Ascending aorta (tissue), 2 donors: ENCODE results near the gene MAN1B1. TPM values are rescaled to one million over a fixed set of nuclear protein-coding genes. Genes with fewer than 3 reads are reported as not detected.
A peak's percentile ranks its signal among the peaks of the same experiment; 100 is the strongest.

ENCODE experiments used
- DNase-seq, 2 donors: peaks; one replicate each; pipeline ENCODE4 v3.0.0-alpha.2; 2019; ENCODE audit warnings: low spot score in 2 of 2
- H3K27ac ChIP-seq, 2 donors: fragments of 200-600 bp; sonication (generic); one replicate each; pipeline ENCODE4 v1.5.1; 2016 to 2017; ENCODE audit warnings: mild to moderate bottlenecking in 1 of 2
- H3K27me3 ChIP-seq: fragments of 200-600 bp; sonication (generic); one replicate; pipeline ENCODE4 v1.5.1; 2017
- H3K36me3 ChIP-seq, 2 donors: fragments of 200-600 bp; sonication (generic); one replicate each; pipeline ENCODE4 v1.5.1; 2016
- H3K4me1 ChIP-seq, 2 donors: fragments of 200-600 bp; sonication (generic); one replicate each; pipeline ENCODE4 v1.5.1; 2016 to 2017; ENCODE audit warnings: mild to moderate bottlenecking in 1 of 2
- H3K4me3 ChIP-seq, 2 donors: fragments of 200-600 bp; sonication (generic); one replicate each; pipeline ENCODE4 v1.5.1; 2016 to 2017; ENCODE audit warnings: mild to moderate bottlenecking in 1 of 2
- H3K9me3 ChIP-seq, 2 donors: fragments of 200-600 bp; sonication (generic); one replicate each; pipeline ENCODE4 v1.5.1; 2016
- CTCF ChIP-seq, 3 experiments: fragments of 200-600 bp in 2 of 3; fragments of 450-650 bp in 1 of 3; sonication (generic) in 2 of 3; IDR thresholded peaks; one replicate each; pipeline ENCODE4 v1.5.1; 2016 to 2019; ENCODE audit warnings: antibody characterized with exemption in 3 of 3, mild to moderate bottlenecking in 1 of 3, moderate library complexity in 1 of 3
- intact Hi-C: fragments of 100-400 bp; cut with DNase I; formaldehyde crosslinking; loops from one replicate; pipeline ENCODE4 v1.15.1; 2023
- total RNA-seq: library from RNA; depleted of rRNA; stranded (reverse); fragments of >200 nt; gene quantifications from one replicate; pipeline ENCODE4 v1.1.0, GENCODE V29; 2016

The MAN1B1 gene
- total RNA-seq, 1 donor from 2014 or later, result 85.3 TPM

GRCh38 chr9:137111788-137112563 lies 25.2 kb downstream of the MAN1B1 start:
- Histone ChIP-seq H3K4me1 (peaks cover 0 to 15% of the 10 kb centered on the region in 2 donors), H3K27ac (no peak overlapping the region), H3K27me3 (no peaks in the 10 kb centered on the region), H3K36me3 (peaks cover 31 to 54% of the 10 kb centered on the region in 2 donors), H3K9me3 (no peaks in the 10 kb centered on the region), H3K4me3 (no peak overlapping the region)
- TF ChIP-seq CTCF (IDR thresholded peaks at IDR 0.05), result no peak
- intact Hi-C loops, result no loop called here
- no peak for DNase-seq

GRCh38 chr9:137112564-137113384 lies 26.0 kb downstream of the MAN1B1 start:
- no peak overlapping the region for H3K4me3 ChIP-seq
- peaks cover 0 to 15% of the 10 kb centered on the region in 2 donors for H3K4me1 ChIP-seq
- no peaks in the 10 kb centered on the region for H3K27me3 ChIP-seq
- no peak for DNase-seq
- H3K36me3 ChIP-seq, result peaks cover 24 to 46% of the 10 kb centered on the region in 2 donors
- H3K9me3 ChIP-seq, result no peaks in the 10 kb centered on the region
- intact Hi-C loops, result no loop called here
- no peak overlapping the region for H3K27ac ChIP-seq
- TF ChIP-seq CTCF (IDR thresholded peaks at IDR 0.05), result no peak

- Histone ChIP-seq H3K27me3 (no peaks in the 10 kb centered on the region), H3K27ac (no peak overlapping the region), H3K4me1 (peaks cover 0 to 15% of the 10 kb centered on the region in 2 donors), H3K4me3 (peak overlapping the region; percentile 89 to 93), H3K36me3 (peaks cover 18 to 38% of the 10 kb centered on the region in 2 donors), H3K9me3 (no peaks in the 10 kb centered on the region)
- no peak for TF ChIP-seq CTCF (IDR thresholded peaks at IDR 0.05)
- intact Hi-C loops, result no loop called here
- DNase-seq, result no peak
Measured at GRCh38 chr9:137113385-137114159, 26.8 kb downstream of the MAN1B1 start.

- Histone ChIP-seq H3K27me3 (no peaks in the 10 kb centered on the region), H3K4me3 (peak overlapping the region; percentile 89 to 93), H3K4me1 (peaks cover 0 to 15% of the 10 kb centered on the region in 2 donors), H3K36me3 (peaks cover 14 to 31% of the 10 kb centered on the region in 2 donors), H3K9me3 (no peaks in the 10 kb centered on the region), H3K27ac (no peak overlapping the region)
- no peak for DNase-seq
- no peak for TF ChIP-seq CTCF (IDR thresholded peaks at IDR 0.05)
- intact Hi-C loops, result no loop called here
Measured at GRCh38 chr9:137114220-137114612, 27.4 kb downstream of the MAN1B1 start.

- DNase-seq, result peak in 1 of 2 donors; percentile 80
- H3K4me1 ChIP-seq, result peaks cover 0 to 15% of the 10 kb centered on the region in 2 donors
- H3K36me3 ChIP-seq, result peaks cover 10 to 25% of the 10 kb centered on the region in 2 donors
- H3K9me3 ChIP-seq, result no peaks in the 10 kb centered on the region
- H3K4me3 ChIP-seq, result peak within 1 kb of the TSS; percentile 89 to 93
- intact Hi-C loops, result no loop called here
- no peaks in the 10 kb centered on the region for H3K27me3 ChIP-seq
- TF ChIP-seq CTCF (IDR thresholded peaks at IDR 0.05), result no peak
- no peak within 1 kb of the TSS for H3K27ac ChIP-seq
Measured at GRCh38 chr9:137114613-137115393, 28.0 kb downstream of the MAN1B1 start, which contains the start of gene DPP7. Gene DPP7, minus strand, starts transcription at chr9:137114733. Its CDS starts 20 bp downstream, at chr9:137114713.
